Uterus (tissue), 2 donors: ENCODE results near the gene BCL2L1.

Experiments
- POLR2A ChIP-seq, 2 donors: fragments of 450-650 bp; IDR thresholded peaks; one replicate each; pipeline ENCODE4 v1.6.1; 2016; ENCODE audit warnings: antibody characterized with exemption in 2 of 2, mild to moderate bottlenecking in 1 of 2, moderate library complexity in 1 of 2
- TF ChIP-seq, protein P1 (sequence below), 4 experiments: fragments of 200-600 bp in 2 of 4; fragments of 450-650 bp in 2 of 4; sonication (generic) in 2 of 4; IDR thresholded peaks; one replicate each; pipeline ENCODE4 v1.5.1; 2016 to 2019; ENCODE audit warnings: antibody characterized with exemption in 4 of 4, mild to moderate bottlenecking in 2 of 4, moderate library complexity in 1 of 4

DNA sequence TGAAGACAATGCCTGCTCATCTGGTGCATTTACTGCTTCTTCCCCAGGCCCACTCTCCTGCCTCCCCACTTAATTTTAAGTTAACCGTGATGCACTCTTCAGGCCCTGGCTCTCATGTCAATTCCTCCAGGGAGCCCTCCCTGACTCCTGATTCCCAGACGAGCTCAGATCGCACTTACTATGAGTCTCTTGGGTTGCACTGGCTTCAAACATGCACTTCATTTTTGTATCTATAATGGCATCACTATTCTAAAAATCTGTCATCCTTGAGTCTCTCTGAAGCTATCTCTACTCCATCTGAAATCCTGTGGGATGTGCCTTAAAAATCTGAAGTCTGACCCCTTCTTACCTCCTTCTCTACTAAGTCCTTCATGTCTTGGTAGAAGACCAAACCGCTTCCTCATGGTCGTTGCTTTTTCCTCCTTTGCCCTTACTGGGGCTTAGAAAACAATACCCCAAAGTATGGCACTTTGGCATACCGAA is 60.3 kb downstream of the BCL2L1 start:
- TF ChIP-seq, protein P1, sequence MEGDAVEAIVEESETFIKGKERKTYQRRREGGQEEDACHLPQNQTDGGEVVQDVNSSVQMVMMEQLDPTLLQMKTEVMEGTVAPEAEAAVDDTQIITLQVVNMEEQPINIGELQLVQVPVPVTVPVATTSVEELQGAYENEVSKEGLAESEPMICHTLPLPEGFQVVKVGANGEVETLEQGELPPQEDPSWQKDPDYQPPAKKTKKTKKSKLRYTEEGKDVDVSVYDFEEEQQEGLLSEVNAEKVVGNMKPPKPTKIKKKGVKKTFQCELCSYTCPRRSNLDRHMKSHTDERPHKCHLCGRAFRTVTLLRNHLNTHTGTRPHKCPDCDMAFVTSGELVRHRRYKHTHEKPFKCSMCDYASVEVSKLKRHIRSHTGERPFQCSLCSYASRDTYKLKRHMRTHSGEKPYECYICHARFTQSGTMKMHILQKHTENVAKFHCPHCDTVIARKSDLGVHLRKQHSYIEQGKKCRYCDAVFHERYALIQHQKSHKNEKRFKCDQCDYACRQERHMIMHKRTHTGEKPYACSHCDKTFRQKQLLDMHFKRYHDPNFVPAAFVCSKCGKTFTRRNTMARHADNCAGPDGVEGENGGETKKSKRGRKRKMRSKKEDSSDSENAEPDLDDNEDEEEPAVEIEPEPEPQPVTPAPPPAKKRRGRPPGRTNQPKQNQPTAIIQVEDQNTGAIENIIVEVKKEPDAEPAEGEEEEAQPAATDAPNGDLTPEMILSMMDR (IDR thresholded peaks at IDR 0.05): no peak
- no peak for TF ChIP-seq POLR2A (IDR thresholded peaks at IDR 0.05)
